Mucosa of rectum (tissue), 2 donors: ENCODE measurements around the gene BOLA2B.
"Not testable (repeated sequence)": the region's sequence is repeated elsewhere in the genome, so short reads cannot be mapped to it uniquely, and the experiment has no call there.

Source experiments
- H3K27ac ChIP-seq, 2 donors: one replicate each; pipeline ENCODE4 v1.7.0; 2013; ENCODE audit warnings: inconsistent platforms in 2 of 2, low read depth in 2 of 2, low read length in 2 of 2
- H3K27me3 ChIP-seq, 2 donors: one replicate each; pipeline ENCODE4 v1.7.0; 2013; ENCODE audit warnings: low read length in 2 of 2; ENCODE audit not compliant: control insufficient read depth in 2 of 2, insufficient read depth in 2 of 2
- H3K36me3 ChIP-seq, 2 donors: one replicate each; pipeline ENCODE4 v1.7.0; 2013; ENCODE audit warnings: low read length in 2 of 2; ENCODE audit not compliant: control insufficient read depth in 2 of 2, insufficient read depth in 2 of 2
- H3K4me1 ChIP-seq, 2 donors: one replicate each; pipeline ENCODE4 v1.7.0; 2013; ENCODE audit warnings: low read length in 2 of 2, mild to moderate bottlenecking in 1 of 2; ENCODE audit not compliant: control insufficient read depth in 2 of 2, insufficient read depth in 2 of 2
- H3K4me3 ChIP-seq, 2 donors: one replicate each; pipeline ENCODE4 v1.7.0; 2013; ENCODE audit warnings: low read length in 2 of 2
- H3K9ac ChIP-seq, 2 donors: one replicate each; pipeline ENCODE4 v1.7.0; 2013; ENCODE audit warnings: low read length in 2 of 2, low read depth in 1 of 2, mild to moderate bottlenecking in 1 of 2
- H3K9me3 ChIP-seq, 2 donors: one replicate each; pipeline ENCODE4 v1.7.0; 2013; ENCODE audit warnings: low read length in 2 of 2; ENCODE audit not compliant: control insufficient read depth in 2 of 2
- donor health status: healthy.
- donor health status: Normal muscosa, but diverticular disease.

Gene BOLA2B

GRCh38 chr16:30194172-30194925 is 883 bp upstream of the BOLA2B start:
- H3K4me1 ChIP-seq, H3K27ac ChIP-seq, H3K9ac ChIP-seq, H3K9me3 ChIP-seq, H3K36me3 ChIP-seq, H3K27me3 ChIP-seq: not testable (repeated sequence)
- peak overlapping the region; percentile 50 to 56 for H3K4me3 ChIP-seq

DNA sequence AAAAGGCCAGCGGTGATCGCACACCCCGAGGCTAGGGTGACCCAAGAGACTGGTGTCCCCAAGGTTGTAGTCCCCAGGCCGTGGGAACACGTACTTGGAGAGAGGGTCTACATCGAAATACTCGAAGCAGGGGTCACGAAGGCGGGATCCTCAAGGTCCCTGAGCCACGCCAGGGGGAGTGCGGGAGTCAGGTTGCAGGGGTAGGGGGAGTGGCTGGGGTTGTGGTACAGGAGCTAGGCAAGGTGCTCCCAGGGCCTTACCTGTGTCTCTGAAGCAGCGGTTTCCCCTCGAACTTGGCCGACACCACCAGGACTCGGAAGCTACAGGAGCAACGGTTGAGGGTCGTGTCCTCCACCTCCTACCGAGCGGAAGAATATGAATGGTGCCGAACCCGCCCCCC is 368 bp downstream of the BOLA2B start:
- not testable (repeated sequence) for H3K27ac ChIP-seq, H3K36me3 ChIP-seq, H3K9ac ChIP-seq, H3K9me3 ChIP-seq, H3K4me1 ChIP-seq, H3K4me3 ChIP-seq, H3K27me3 ChIP-seq

GRCh38 chr16:30191158-30191557 is 2.3 kb downstream of the BOLA2B start:
- not testable (repeated sequence) for H3K4me3 ChIP-seq, H3K9ac ChIP-seq, H3K9me3 ChIP-seq, H3K36me3 ChIP-seq, H3K27ac ChIP-seq, H3K27me3 ChIP-seq
- peaks cover 9 to 12% of the 10 kb centered on the region in 2 donors for H3K4me1 ChIP-seq

DNA sequence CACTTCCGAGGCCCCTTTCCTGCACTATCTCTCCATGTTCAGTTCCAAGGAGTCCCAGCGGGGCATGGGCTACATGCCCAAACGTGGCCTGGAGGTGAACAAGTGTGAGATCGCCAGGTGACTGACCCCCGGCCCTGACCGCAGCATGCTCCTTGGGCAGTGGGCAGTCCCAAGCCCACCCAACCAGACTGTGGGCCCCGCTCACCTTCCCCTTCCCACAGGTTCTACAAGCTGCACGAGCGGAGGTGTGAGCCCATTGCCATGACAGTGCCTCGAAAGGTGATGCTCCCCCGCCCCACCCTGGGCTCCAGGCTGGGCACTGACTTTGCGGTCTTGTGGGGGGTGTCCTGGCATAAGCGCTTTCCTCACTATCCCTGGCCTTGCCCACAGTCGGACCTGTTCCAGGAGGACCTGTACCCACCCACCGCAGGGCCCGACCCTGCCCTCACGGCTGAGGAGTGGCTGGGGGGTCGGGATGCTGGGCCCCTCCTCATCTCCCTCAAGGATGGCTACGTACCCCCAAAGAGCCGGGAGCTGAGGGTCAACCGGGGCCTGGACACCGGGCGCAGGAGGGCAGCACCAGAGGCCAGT is 5.4 kb downstream of the BOLA2B start:
- Histone ChIP-seq H3K27me3 (no peaks in the 10 kb centered on the region), H3K4me1 (peaks cover 11 to 20% of the 10 kb centered on the region in 2 donors), H3K36me3 (peaks cover 0 to 3% of the 10 kb centered on the region in 2 donors), H3K4me3 (no peak overlapping the region), H3K9ac (no peak overlapping the region), H3K9me3 (no peaks in the 10 kb centered on the region), H3K27ac (no peak overlapping the region)

DNA sequence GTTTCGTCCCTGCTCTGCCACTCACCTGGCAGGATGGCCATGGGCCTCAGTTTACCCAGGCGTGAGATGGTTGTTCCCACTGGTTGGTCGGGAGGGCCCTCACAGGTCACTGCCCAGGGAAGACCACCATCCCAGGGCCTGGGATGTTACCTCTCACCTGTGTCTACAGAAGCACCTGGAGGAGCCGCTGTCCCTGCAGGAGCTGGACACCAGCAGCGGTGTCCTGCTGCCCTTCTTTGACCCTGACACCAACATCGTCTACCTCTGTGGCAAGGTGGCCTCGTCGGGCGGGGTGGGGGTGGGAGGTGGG is 6.0 kb downstream of the BOLA2B start:
- Histone ChIP-seq H3K9me3 (no peaks in the 10 kb centered on the region), H3K9ac (peak overlapping the region in 1 of 2 donors; percentile 24), H3K4me3 (peak overlapping the region in 1 of 2 donors; percentile 32), H3K27ac (peak overlapping the region in 1 of 2 donors; percentile 88), H3K27me3 (no peaks in the 10 kb centered on the region), H3K36me3 (peaks cover 0 to 3% of the 10 kb centered on the region in 2 donors), H3K4me1 (peaks cover 15 to 22% of the 10 kb centered on the region in 2 donors)

GRCh38 chr16:30186782-30187555 is 6.5 kb downstream of the BOLA2B start:
- Histone ChIP-seq H3K9me3 (no peaks in the 10 kb centered on the region), H3K4me1 (peaks cover 16 to 22% of the 10 kb centered on the region in 2 donors), H3K4me3 (peak overlapping the region; percentile 24 to 32), H3K27ac (peak overlapping the region in 1 of 2 donors; percentile 88), H3K27me3 (no peaks in the 10 kb centered on the region), H3K9ac (peak overlapping the region in 1 of 2 donors; percentile 17), H3K36me3 (peaks cover 0 to 3% of the 10 kb centered on the region in 2 donors)

DNA sequence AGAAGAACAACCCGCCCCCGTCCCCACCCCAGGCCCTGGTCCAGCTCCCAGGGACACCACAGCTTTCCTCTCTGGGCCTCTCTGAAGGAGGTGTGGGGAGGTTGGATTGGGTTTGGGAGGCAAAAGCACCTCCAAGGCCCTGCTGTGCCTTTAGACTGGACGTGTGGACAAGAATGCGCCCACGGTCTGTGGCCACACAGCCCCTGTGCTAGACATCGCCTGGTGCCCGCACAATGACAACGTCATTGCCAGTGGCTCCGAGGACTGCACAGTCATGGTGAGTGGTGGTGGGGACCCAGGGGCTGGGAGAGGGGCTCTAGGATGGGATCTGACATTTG is 7.1 kb downstream of the BOLA2B start:
- Histone ChIP-seq H3K9me3 (no peaks in the 10 kb centered on the region), H3K9ac (peak overlapping the region in 1 of 2 donors; percentile 17), H3K4me3 (peak overlapping the region in 1 of 2 donors; percentile 32), H3K27me3 (no peaks in the 10 kb centered on the region), H3K36me3 (peaks cover 0 to 3% of the 10 kb centered on the region in 2 donors), H3K4me1 (peaks cover 16 to 22% of the 10 kb centered on the region in 2 donors), H3K27ac (peak overlapping the region; percentile 50 to 88)

GRCh38 chr16:30185683-30186421 is 7.6 kb downstream of the BOLA2B start:
- peak overlapping the region; percentile 47 to 62 for H3K9ac ChIP-seq
- H3K27me3 ChIP-seq, result no peaks in the 10 kb centered on the region
- peak overlapping the region in 1 of 2 donors; percentile 68 for H3K4me3 ChIP-seq
- H3K4me1 ChIP-seq, result peaks cover 18 to 22% of the 10 kb centered on the region in 2 donors
- H3K9me3 ChIP-seq, result no peaks in the 10 kb centered on the region
- peak overlapping the region; percentile 77 to 88 for H3K27ac ChIP-seq
- H3K36me3 ChIP-seq, result peaks cover 0 to 3% of the 10 kb centered on the region in 2 donors

GRCh38 chr16:30184891-30185682 is 8.4 kb downstream of the BOLA2B start:
- Histone ChIP-seq H3K4me1 (peaks cover 21 to 22% of the 10 kb centered on the region in 2 donors), H3K36me3 (peaks cover 0 to 3% of the 10 kb centered on the region in 2 donors), H3K9ac (peak overlapping the region; percentile 62 to 63), H3K9me3 (no peaks in the 10 kb centered on the region), H3K27ac (peak overlapping the region; percentile 77 to 88), H3K27me3 (no peaks in the 10 kb centered on the region), H3K4me3 (peak overlapping the region; percentile 63 to 68)
